Measurements from ENCODE around the gene AP2M1.
"Not testable (repeated sequence)": the region's sequence is repeated elsewhere in the genome, so short reads cannot be mapped to it uniquely, and the experiment has no call there.

The AP2M1 gene

GRCh38 chr3:184158404-184158803, 16.3 kb upstream of the AP2M1 start:
- DNase-seq, result no peak

GRCh38 chr3:184160456-184160855, 14.2 kb upstream of the AP2M1 start:
- DNase-seq, result no peak

GRCh38 chr3:184162571-184163070, 12.0 kb upstream of the AP2M1 start:
- DNase-seq, result not testable (repeated sequence)

GRCh38 chr3:184164648-184165330, 9.9 kb upstream of the AP2M1 start:
- DNase-seq, result no peak

- no peak for DNase-seq
These were observed 9.1 kb upstream of the AP2M1 start for GRCh38 chr3:184165543-184165942.

- DNase-seq, result no peak
These were observed 8.0 kb upstream of the AP2M1 start for GRCh38 chr3:184166671-184167070.

GRCh38 chr3:184167786-184168185, 6.9 kb upstream of the AP2M1 start:
- DNase-seq, result no peak

- DNase-seq, result no peak
These were observed 6.1 kb upstream of the AP2M1 start for GRCh38 chr3:184168363-184169120.

GRCh38 chr3:184169896-184170875, 4.5 kb upstream of the AP2M1 start:
- no peak for DNase-seq

GRCh38 chr3:184171562-184171961, 3.1 kb upstream of the AP2M1 start:
- no peak for DNase-seq

- no peak for DNase-seq
These were observed 1.8 kb upstream of the AP2M1 start for GRCh38 chr3:184172681-184173373.

GRCh38 chr3:184173374-184173722, 1.3 kb upstream of the AP2M1 start:
- DNase-seq, result no peak

- DNase-seq, result no peak
These were observed 390 bp upstream of the AP2M1 start for GRCh38 chr3:184174284-184174645.

GRCh38 chr3:184175506-184175905, 851 bp downstream of the AP2M1 start:
- DNase-seq, result no peak

- DNase-seq, result no peak
These were observed 1.3 kb downstream of the AP2M1 start for GRCh38 chr3:184175981-184176376.

GRCh38 chr3:184176377-184177330, 2.0 kb downstream of the AP2M1 start:
- no peak for DNase-seq

GRCh38 chr3:184177331-184177731, 2.7 kb downstream of the AP2M1 start:
- no peak for DNase-seq

- no peak for DNase-seq
These were observed 3.2 kb downstream of the AP2M1 start for GRCh38 chr3:184177767-184178306.

GRCh38 chr3:184178521-184179138, 4.0 kb downstream of the AP2M1 start:
- no peak for DNase-seq

- DNase-seq, result no peak
These were observed 5.5 kb downstream of the AP2M1 start for GRCh38 chr3:184180165-184180564.

GRCh38 chr3:184181596-184181995, 6.9 kb downstream of the AP2M1 start:
- DNase-seq, result no peak

Measured in SHP77 (cell line).